ENCODE measurements around the gene MCHR1. TPM values are rescaled to one million over a fixed set of nuclear protein-coding genes. Genes with fewer than 3 reads are reported as not detected.

Gene MCHR1
- total RNA-seq, 1 experiment from 2014 or later = 1.0 TPM

DNA sequence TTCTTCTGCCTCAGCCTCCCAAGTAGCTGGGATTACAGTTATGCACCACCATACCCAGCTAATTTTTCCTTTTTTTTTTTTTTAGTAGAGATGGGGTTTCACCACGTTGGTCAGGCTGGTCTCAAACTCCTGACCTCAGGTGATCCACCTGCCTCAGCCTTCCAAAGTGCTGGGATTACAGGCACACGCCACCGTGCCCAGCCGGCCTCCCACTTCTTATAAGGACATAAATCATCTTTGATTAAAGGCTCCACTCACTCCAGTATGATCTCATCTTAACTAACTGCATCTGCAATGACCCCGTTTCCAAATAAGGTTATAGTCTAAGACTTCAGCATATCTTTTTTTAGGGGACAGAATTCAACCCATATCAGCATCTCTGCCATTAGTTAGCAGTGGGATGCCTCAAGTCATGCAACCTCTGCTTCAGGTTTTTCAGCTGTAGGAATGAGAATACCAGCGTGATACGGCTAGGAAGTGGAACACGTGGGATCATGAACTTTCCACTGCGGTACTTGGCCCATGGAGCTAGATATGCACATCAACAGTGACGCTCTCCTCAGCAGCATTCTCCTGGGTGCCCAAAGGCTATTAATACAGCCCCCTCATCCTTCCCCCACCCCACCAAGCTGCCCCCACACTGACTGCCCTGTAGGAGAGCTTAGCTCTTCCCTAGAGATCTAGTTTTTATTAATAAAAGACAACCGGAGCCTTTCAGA, 41.4 kb downstream of the MCHR1 start (continued):
- TF ChIP-seq, protein P1, sequence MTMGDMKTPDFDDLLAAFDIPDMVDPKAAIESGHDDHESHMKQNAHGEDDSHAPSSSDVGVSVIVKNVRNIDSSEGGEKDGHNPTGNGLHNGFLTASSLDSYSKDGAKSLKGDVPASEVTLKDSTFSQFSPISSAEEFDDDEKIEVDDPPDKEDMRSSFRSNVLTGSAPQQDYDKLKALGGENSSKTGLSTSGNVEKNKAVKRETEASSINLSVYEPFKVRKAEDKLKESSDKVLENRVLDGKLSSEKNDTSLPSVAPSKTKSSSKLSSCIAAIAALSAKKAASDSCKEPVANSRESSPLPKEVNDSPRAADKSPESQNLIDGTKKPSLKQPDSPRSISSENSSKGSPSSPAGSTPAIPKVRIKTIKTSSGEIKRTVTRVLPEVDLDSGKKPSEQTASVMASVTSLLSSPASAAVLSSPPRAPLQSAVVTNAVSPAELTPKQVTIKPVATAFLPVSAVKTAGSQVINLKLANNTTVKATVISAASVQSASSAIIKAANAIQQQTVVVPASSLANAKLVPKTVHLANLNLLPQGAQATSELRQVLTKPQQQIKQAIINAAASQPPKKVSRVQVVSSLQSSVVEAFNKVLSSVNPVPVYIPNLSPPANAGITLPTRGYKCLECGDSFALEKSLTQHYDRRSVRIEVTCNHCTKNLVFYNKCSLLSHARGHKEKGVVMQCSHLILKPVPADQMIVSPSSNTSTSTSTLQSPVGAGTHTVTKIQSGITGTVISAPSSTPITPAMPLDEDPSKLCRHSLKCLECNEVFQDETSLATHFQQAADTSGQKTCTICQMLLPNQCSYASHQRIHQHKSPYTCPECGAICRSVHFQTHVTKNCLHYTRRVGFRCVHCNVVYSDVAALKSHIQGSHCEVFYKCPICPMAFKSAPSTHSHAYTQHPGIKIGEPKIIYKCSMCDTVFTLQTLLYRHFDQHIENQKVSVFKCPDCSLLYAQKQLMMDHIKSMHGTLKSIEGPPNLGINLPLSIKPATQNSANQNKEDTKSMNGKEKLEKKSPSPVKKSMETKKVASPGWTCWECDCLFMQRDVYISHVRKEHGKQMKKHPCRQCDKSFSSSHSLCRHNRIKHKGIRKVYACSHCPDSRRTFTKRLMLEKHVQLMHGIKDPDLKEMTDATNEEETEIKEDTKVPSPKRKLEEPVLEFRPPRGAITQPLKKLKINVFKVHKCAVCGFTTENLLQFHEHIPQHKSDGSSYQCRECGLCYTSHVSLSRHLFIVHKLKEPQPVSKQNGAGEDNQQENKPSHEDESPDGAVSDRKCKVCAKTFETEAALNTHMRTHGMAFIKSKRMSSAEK (CRISPR knock-in tag; IDR thresholded peaks at IDR 0.05; ENCODE audit: borderline replicate concordance) = no peak
- no peak for TF ChIP-seq CREB1 (CRISPR knock-in tag; IDR thresholded peaks at IDR 0.05)
- no peak for TF ChIP-seq CREM (CRISPR knock-in tag; IDR thresholded peaks at IDR 0.05)

DNA sequence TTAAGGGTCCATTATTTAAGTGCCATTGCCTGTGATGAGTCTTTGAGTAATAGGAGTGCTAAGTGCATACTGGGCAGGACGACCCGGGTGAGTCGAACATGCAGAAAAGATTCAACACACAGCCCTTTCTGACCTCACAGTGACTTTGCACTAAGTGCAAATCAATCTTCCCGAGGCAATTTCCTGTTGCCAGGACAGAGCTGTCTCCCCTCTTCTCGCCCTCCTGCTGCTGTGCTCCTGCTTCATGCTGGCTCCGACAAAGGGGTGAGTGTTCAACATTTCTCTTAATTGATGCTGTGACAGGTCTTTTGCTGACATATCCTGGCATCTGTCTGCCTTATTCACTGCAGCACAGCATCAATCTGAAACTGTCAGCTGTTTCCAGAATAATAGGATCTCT, 42.0 kb downstream of the MCHR1 start:
- H3K36me3 Mint-ChIP-seq = no peaks in the 10 kb centered on the region
- H3K27ac Mint-ChIP-seq = peak overlapping the region; percentile 23; the same call in 1 of the 2 replicates
- ChIA-PET POLR2A (no interaction called here), CTCF (interaction anchor here (1.3 to 1.6 kb wide), 2 partner anchors 38 to 178 kb away, joined by 3 to 4 read pairs; no protein-coding TSS in a partner anchor)
- H3K4me3 Mint-ChIP-seq = no peak overlapping the region
- H3K9me3 Mint-ChIP-seq = no peaks in the 10 kb centered on the region
- TF ChIP-seq NFE2L1 (CRISPR knock-in tag; IDR thresholded peaks at IDR 0.05) (0 out of 2 replicates have a peak, but pooled peaks have one; percentile 41), NR3C1 (CRISPR knock-in tag; conservative IDR thresholded peaks at IDR 0.05; ENCODE audit: low read depth) (no peak), SMAD3 (CRISPR knock-in tag; IDR thresholded peaks at IDR 0.05; ENCODE audit: borderline replicate concordance) (no peak), NR2C2 (CRISPR knock-in tag; IDR thresholded peaks at IDR 0.05) (no peak), ZNF423 (CRISPR knock-in tag; IDR thresholded peaks at IDR 0.05) (peak; percentile 54)
- TF ChIP-seq, protein P2, sequence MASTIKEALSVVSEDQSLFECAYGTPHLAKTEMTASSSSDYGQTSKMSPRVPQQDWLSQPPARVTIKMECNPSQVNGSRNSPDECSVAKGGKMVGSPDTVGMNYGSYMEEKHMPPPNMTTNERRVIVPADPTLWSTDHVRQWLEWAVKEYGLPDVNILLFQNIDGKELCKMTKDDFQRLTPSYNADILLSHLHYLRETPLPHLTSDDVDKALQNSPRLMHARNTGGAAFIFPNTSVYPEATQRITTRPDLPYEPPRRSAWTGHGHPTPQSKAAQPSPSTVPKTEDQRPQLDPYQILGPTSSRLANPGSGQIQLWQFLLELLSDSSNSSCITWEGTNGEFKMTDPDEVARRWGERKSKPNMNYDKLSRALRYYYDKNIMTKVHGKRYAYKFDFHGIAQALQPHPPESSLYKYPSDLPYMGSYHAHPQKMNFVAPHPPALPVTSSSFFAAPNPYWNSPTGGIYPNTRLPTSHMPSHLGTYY (CRISPR knock-in tag; IDR thresholded peaks at IDR 0.05) = no peak
- TF ChIP-seq, protein P3, sequence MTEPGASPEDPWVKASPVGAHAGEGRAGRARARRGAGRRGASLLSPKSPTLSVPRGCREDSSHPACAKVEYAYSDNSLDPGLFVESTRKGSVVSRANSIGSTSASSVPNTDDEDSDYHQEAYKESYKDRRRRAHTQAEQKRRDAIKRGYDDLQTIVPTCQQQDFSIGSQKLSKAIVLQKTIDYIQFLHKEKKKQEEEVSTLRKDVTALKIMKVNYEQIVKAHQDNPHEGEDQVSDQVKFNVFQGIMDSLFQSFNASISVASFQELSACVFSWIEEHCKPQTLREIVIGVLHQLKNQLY (CRISPR knock-in tag; IDR thresholded peaks at IDR 0.05) = no peak
- TF ChIP-seq, protein P4, sequence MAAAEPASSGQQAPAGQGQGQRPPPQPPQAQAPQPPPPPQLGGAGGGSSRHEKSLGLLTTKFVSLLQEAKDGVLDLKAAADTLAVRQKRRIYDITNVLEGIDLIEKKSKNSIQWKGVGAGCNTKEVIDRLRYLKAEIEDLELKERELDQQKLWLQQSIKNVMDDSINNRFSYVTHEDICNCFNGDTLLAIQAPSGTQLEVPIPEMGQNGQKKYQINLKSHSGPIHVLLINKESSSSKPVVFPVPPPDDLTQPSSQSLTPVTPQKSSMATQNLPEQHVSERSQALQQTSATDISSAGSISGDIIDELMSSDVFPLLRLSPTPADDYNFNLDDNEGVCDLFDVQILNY (CRISPR knock-in tag; IDR thresholded peaks at IDR 0.05) = no peak
- peaks cover 39% of the 10 kb centered on the region for H3K4me1 Mint-ChIP-seq
- DNase-seq (ENCODE audit: low spot score) (no peak), ATAC-seq (peak; percentile 49)
- H3K27me3 Mint-ChIP-seq (ENCODE audit: low read depth) = peaks cover 2% of the 10 kb centered on the region

DNA sequence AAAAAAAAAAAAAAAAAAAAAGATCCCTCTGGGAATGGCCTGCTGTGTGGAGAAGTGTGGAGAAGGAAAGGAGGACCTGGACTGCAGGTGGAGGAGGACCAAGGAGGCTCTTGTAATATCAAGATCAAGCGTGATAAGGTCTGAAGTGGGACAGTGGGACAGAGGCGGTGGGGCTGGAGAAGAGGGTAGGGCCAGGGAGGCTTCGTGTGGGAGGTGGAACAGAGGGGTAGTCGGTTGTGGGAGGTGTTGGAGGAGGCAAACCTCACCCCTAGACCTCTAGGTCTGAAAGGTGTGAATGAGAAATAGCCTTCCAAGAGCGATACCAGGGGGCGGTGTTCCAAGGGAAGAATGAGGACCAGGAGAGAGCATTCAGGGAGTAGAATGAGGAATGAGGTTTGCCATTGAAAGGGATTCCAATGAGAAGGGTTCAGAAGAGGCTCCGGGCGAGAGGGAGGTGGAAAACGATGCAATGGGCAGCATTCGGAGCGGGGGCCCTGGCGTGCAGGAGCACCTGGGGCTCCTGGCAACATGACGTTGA, 44.2 kb downstream of the MCHR1 start:
- CTCF ChIA-PET = interaction anchor here (0.6 to 0.7 kb wide), 5 partner anchors 17 to 124 kb away, joined by 3 to 5 read pairs (median 3); no protein-coding TSS in a partner anchor
- Mint-ChIP-seq H3K9me3 (no peaks in the 10 kb centered on the region), H3K27ac (no peak overlapping the region), H3K4me1 (peaks cover 53% of the 10 kb centered on the region), H3K36me3 (no peaks in the 10 kb centered on the region), H3K27me3 (ENCODE audit: low read depth) (no peaks in the 10 kb centered on the region), H3K4me3 (no peak overlapping the region)
- peak; percentile 24 for DNase-seq (ENCODE audit: low spot score)
- POLR2A ChIA-PET = no interaction called here
- TF ChIP-seq ZNF219 (CRISPR knock-in tag; IDR thresholded peaks at IDR 0.05; ENCODE audit: borderline replicate concordance) = no peak
- TF ChIP-seq, protein P5, sequence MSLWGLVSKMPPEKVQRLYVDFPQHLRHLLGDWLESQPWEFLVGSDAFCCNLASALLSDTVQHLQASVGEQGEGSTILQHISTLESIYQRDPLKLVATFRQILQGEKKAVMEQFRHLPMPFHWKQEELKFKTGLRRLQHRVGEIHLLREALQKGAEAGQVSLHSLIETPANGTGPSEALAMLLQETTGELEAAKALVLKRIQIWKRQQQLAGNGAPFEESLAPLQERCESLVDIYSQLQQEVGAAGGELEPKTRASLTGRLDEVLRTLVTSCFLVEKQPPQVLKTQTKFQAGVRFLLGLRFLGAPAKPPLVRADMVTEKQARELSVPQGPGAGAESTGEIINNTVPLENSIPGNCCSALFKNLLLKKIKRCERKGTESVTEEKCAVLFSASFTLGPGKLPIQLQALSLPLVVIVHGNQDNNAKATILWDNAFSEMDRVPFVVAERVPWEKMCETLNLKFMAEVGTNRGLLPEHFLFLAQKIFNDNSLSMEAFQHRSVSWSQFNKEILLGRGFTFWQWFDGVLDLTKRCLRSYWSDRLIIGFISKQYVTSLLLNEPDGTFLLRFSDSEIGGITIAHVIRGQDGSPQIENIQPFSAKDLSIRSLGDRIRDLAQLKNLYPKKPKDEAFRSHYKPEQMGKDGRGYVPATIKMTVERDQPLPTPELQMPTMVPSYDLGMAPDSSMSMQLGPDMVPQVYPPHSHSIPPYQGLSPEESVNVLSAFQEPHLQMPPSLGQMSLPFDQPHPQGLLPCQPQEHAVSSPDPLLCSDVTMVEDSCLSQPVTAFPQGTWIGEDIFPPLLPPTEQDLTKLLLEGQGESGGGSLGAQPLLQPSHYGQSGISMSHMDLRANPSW (CRISPR knock-in tag; conservative IDR thresholded peaks at IDR 0.05; ENCODE audit: low read depth) = no peak
- ATAC-seq = peak; percentile 30; the same call in 1 of the 2 replicates
